Measurements from ENCODE around the gene ALPL. TPM values are rescaled to one million over a fixed set of nuclear protein-coding genes. Genes with fewer than 3 reads are reported as not detected.

The ALPL gene
- total RNA-seq, 2 experiments from 2014 or later: not detected

DNA sequence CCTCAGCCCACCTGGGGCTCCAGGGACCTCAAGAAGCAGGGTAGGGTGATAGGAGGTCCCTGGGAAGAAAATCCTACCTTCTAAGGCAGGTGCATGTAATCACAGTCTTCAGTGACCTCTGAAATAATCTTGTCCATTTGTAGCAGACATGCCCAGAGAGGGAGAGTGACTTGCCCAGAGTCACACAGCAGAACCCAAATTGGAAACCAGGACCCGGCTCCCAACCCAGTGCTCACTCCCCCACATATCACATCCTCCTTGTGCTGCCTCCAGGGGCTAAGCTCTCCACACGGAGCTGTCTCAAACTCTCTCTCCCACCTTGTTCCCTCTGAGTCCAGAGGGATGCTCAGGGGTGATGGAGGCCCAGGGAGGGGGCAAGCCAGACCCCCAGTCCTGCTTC is 87.4 kb downstream of the ALPL start:
- DNase-seq: no peak
- Mint-ChIP-seq H3K4me1 (no peaks in the 10 kb centered on the region), H3K9me3 (ENCODE audit: low read depth) (no peaks in the 10 kb centered on the region), H3K36me3 (ENCODE audit: low read depth) (no peaks in the 10 kb centered on the region), H3K27me3 (peaks cover 2% of the 10 kb centered on the region), H3K4me3 (no peak overlapping the region), H3K27ac (no peak overlapping the region)
- POLR2A ChIA-PET: interaction anchor here (0.6 kb wide), 1 partner anchor 78 kb away, joined by 3 read pairs; no protein-coding TSS in a partner anchor
- CTCF ChIA-PET: interaction anchor here (0.7 to 1.4 kb wide), 4 partner anchors 13 to 880 kb away, joined by 3 to 4 read pairs (median 4); no protein-coding TSS in a partner anchor
- intact Hi-C loops (cut with DNase I, micrococcal nuclease): no loop called here
- no peak for ATAC-seq

DNA sequence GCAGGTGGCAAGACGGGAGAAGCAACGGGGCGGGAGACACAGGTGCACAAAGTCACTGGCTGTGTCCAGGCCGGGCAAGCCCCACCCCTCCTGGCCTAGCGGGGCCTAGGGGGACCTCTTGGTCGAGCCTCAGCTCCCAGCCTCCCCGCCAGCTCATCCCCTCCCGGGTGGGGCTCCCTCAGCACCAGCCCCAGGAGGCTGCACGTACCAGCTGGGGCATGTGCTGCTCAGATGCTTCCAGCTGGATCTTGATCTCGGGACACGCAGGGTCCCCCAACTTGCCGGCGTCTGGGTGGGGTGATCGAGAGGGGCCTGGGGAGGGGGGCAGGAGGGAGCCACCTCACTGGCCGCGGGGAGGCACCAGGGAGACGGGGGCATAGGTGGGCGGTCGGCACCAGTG is 88.5 kb downstream of the ALPL start:
- Mint-ChIP-seq H3K4me1 (no peaks in the 10 kb centered on the region), H3K27ac (no peak overlapping the region), H3K9me3 (ENCODE audit: low read depth) (no peaks in the 10 kb centered on the region), H3K4me3 (no peak overlapping the region), H3K27me3 (peaks cover under 1% of the 10 kb centered on the region), H3K36me3 (ENCODE audit: low read depth) (no peaks in the 10 kb centered on the region)
- no peak for DNase-seq
- ChIA-PET POLR2A (no interaction called here), CTCF (no interaction called here)
- no peak for ATAC-seq
- intact Hi-C loops (cut with DNase I, micrococcal nuclease): no loop called here

DNA sequence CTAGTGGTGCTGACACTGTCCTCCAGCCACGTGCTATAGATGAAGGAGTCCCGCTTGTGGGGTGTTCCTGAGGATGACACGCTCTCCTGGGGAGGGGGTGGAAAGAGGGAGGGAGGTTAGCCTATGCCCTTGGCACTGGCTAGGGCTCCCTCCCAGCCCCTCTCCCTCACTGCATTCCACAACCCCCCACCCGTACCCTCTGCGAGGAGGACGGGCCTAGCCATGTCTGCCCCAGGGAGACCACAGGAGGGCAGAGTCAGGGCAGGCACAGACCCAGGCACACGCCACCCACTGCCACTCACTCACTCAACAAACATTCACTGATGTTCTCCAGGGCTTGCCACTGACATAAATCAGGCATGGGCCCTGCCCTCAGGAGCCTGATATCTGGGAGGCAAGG is 89.2 kb downstream of the ALPL start:
- Mint-ChIP-seq H3K27me3 (no peaks in the 10 kb centered on the region), H3K36me3 (ENCODE audit: low read depth) (no peaks in the 10 kb centered on the region), H3K4me1 (no peaks in the 10 kb centered on the region), H3K27ac (no peak overlapping the region), H3K9me3 (ENCODE audit: low read depth) (no peaks in the 10 kb centered on the region), H3K4me3 (no peak overlapping the region)
- DNase-seq: no peak
- intact Hi-C loops (cut with DNase I, micrococcal nuclease): no loop called here
- no peak for ATAC-seq
- ChIA-PET CTCF (interaction anchor here (1.0 kb wide), 1 partner anchor 374 kb away, joined by 3 read pairs; no protein-coding TSS in a partner anchor), POLR2A (no interaction called here)

DNA sequence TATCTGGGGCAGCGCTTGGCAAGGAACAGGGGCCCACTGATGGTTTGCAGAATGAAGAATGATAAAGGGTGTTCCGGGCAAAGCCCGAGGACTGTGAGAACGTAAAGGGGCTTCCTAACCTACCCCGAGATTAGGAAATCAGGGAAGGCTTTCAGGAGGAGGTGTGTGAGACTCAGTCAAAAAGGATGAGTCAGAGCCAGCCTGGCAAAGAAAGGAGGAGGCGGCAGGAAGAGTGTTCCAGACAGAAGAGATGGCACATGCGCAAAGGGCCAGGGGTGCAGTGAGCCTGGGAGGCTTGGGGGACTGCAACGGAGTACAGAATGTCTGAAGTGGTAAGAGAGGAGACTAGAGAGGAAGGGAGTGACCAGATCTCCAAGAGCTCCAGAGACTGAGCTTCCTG is 89.7 kb downstream of the ALPL start:
- no peak for ATAC-seq
- no peak for DNase-seq
- H3K9me3 Mint-ChIP-seq (ENCODE audit: low read depth): no peaks in the 10 kb centered on the region
- ChIA-PET CTCF (interaction anchor here (1.0 kb wide), 1 partner anchor 374 kb away, joined by 3 read pairs; no protein-coding TSS in a partner anchor), POLR2A (no interaction called here)
- no peaks in the 10 kb centered on the region for H3K36me3 Mint-ChIP-seq (ENCODE audit: low read depth)
- H3K4me3 Mint-ChIP-seq: no peak overlapping the region
- H3K4me1 Mint-ChIP-seq: no peaks in the 10 kb centered on the region
- no peak overlapping the region for H3K27ac Mint-ChIP-seq
- intact Hi-C loops (cut with DNase I, micrococcal nuclease): no loop called here
- no peaks in the 10 kb centered on the region for H3K27me3 Mint-ChIP-seq

DNA sequence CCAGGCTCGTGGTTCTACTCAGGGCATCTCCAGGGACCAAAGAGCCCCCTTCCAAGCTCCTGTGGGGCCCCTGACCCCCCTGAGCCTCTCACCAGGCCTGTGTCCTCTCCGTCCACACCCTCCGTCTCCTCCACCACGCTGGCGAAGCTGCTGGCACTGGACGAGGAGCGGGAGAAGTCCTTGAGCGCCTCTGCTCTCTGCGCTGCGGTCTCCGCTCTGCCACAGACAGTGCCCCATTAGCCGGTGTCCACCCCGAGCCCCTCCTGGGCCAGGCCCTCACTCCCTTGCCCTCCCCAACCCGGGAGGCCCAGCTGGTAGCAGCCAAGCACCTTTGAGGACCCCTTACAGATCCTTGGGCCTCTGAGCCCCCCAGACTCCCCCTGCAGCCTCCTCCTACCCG is 90.2 kb downstream of the ALPL start:
- Mint-ChIP-seq H3K27ac (no peak overlapping the region), H3K27me3 (no peaks in the 10 kb centered on the region), H3K9me3 (ENCODE audit: low read depth) (no peaks in the 10 kb centered on the region), H3K4me3 (no peak overlapping the region), H3K36me3 (ENCODE audit: low read depth) (no peaks in the 10 kb centered on the region), H3K4me1 (no peaks in the 10 kb centered on the region)
- ChIA-PET CTCF (interaction anchor here (1.0 kb wide), 1 partner anchor 375 kb away, joined by 3 read pairs; no protein-coding TSS in a partner anchor), POLR2A (no interaction called here)
- DNase-seq (no peak), ATAC-seq (no peak)
- intact Hi-C loops (cut with DNase I, micrococcal nuclease): no loop called here

DNA sequence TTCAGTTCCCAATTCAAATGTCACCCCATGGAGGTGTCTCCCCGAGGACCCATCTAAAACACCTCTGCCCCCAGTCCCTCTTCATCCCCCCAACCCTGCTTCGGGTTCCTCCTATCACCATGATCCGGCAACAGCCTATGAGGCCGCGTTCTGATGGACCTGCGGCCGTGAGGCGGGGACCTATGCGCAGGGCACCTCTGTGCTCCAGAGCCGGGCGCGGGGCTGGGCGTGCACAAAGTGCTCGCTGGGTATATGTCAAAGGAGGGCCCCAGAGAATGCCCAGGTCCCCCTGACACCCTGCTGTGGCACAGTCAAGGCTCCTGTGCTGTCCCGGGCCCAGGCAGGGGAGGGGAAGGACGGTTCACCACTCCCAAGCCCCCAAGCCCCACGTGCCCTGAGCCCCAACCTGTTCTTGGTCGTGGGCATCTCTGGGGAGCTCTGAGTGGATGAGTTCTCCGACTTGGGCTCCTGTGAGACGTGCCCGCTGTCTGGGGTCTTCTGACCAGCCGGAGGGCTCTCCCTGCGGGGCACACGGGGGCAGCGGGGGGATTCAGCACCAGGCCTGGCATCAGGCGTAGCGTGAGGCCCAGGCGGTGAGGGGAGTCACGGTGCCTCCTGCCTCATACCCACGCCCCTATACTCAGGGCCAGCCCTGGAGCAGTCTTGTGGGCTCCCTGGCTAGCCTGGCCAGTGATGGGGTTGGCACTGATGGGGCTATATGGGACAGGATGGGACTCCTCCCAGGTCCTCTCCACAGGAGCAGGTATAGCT is 92.2 kb downstream of the ALPL start:
- H3K27ac Mint-ChIP-seq: no peak overlapping the region
- no peaks in the 10 kb centered on the region for H3K4me1 Mint-ChIP-seq
- intact Hi-C loops (cut with DNase I, micrococcal nuclease): no loop called here
- DNase-seq (no peak), ATAC-seq (no peak)
- no peaks in the 10 kb centered on the region for H3K9me3 Mint-ChIP-seq (ENCODE audit: low read depth)
- no peaks in the 10 kb centered on the region for H3K36me3 Mint-ChIP-seq (ENCODE audit: low read depth)
- CTCF ChIA-PET: no interaction called here
- H3K27me3 Mint-ChIP-seq: no peaks in the 10 kb centered on the region
- POLR2A ChIA-PET: no interaction called here
- no peak overlapping the region for H3K4me3 Mint-ChIP-seq

DNA sequence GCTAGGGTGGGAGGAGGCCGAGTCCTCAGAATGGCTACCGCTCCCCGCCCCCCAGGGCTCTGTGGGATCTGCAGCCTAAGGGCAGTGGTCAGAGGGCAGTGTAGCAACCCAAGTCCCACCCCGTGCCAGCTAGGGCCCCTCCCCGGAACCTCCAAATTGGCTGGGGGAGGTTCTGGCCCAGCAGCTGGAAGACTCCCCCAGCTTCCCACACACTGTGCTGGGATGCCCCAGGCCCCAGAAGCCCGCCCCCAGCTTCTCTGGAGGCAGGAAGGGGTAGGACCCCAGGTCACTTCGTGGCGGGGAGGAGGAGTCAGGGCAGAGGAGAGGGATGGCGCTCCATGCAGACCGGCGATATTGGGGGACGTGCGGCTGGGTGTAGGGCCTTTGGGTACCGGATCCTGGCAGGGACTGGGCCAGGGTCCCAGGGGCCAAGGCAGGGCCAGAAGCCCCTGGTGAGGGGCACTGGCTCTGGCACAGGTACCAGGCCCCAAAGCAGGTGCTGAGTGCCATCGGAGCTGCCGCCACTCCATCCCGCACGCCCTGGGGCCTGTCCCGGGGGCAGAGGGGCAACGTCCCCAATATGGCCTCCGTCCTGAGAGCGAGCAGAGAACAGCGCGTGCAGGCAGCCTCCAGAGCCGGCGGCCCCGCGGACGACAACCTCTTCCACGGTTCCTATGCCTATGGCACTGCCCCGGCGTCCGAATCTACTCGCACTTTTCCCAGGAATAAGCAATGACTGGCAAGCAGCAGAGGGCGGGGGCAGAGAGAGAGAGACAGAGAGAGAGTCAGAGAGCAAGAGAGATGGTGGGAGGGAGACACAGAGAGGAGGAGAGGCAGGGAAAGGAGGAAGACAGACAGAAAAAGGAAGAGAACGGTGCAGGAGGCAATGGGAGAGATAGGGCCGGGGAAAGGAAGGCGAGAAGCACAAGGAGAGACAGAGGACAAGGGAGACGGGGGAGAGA is 94.2 kb downstream of the ALPL start:
- Mint-ChIP-seq H3K27ac (no peak overlapping the region), H3K27me3 (peaks cover 7% of the 10 kb centered on the region), H3K9me3 (ENCODE audit: low read depth) (no peaks in the 10 kb centered on the region), H3K4me3 (no peak overlapping the region), H3K4me1 (peaks cover 8% of the 10 kb centered on the region), H3K36me3 (ENCODE audit: low read depth) (no peaks in the 10 kb centered on the region)
- DNase-seq: no peak
- ATAC-seq: no peak
- ChIA-PET CTCF (interaction anchor here (0.6 kb wide), 1 partner anchor 12 kb away, joined by 3 read pairs; no protein-coding TSS in a partner anchor), POLR2A (no interaction called here)
- intact Hi-C loops (cut with DNase I, micrococcal nuclease): no loop called here

DNA sequence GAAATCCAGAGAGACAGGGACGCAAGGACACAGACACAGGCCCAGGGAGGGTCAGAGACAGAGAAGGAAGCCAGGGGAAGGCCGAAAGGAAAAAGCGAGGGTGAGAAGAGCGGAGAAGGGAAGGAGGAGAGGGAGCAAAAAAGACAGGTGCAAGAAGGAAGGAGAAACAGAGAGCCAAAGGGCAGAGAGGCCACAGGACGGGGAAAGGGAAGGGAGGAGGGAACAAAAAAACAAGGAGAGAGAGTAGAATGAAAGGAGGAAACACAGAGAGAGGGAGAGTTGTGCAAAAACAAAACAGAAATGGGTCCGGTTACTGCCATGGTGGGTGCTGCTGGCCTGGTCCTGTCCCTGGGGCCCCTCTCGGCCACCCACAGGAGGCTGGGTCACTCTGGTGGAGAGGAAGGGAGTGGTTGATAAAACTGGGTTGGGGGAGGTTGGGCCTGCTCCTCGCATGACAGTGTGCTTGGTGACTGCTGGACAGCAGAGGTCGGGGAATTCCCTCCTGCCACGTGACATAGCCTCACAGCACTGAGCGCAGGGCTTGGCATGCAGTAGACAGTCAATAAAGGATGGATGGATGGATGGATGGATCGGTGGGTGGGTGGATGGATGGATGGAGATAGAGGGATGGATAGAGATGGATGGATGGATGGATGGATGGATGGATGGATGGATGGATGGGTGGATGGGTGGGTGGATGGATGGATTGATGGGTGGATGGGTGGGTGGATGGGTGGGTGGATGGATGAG is 95.2 kb downstream of the ALPL start:
- no peak for ATAC-seq
- H3K27ac Mint-ChIP-seq: no peak overlapping the region
- CTCF ChIA-PET: no interaction called here
- intact Hi-C loops (cut with DNase I, micrococcal nuclease): no loop called here
- no peaks in the 10 kb centered on the region for H3K9me3 Mint-ChIP-seq (ENCODE audit: low read depth)
- no peaks in the 10 kb centered on the region for H3K36me3 Mint-ChIP-seq (ENCODE audit: low read depth)
- no peak overlapping the region for H3K4me3 Mint-ChIP-seq
- POLR2A ChIA-PET: no interaction called here
- H3K4me1 Mint-ChIP-seq: peaks cover 8% of the 10 kb centered on the region
- peaks cover 9% of the 10 kb centered on the region for H3K27me3 Mint-ChIP-seq
- no peak for DNase-seq

DNA sequence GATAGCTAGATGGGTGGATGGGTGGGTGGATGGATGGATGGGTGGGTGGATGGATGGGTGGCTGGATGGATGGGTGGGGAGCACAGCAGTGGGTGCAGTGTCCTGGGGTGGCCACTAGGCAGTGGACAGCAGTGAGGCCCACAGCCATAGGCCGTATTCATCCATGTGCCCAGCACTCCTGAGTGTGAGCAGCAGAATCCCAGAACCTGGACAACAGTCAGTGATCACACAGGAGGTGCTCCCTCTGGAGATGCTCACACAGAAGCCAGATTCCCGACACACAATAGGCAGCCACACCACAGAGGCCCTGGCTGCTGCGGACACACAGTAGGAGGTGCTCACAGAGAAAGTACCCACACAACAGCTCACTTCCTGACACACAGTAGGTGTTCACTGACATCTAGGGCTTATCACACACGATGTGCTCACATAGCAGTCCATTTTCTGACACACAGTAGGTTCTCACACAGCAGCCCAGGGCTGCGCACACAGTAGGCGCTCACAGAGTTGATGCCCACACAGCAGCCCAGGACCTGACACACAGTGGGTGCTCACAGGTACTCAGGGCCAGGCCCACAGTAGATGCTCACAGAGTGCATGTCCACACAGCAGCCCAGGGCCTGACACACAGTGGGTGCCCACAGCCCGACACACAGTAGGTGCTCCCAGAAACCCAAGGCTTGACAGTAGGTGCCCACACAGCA is 95.9 kb downstream of the ALPL start:
- Mint-ChIP-seq H3K4me1 (peaks cover 8% of the 10 kb centered on the region), H3K4me3 (no peak overlapping the region), H3K36me3 (ENCODE audit: low read depth) (no peaks in the 10 kb centered on the region), H3K9me3 (ENCODE audit: low read depth) (no peaks in the 10 kb centered on the region), H3K27me3 (peaks cover 9% of the 10 kb centered on the region), H3K27ac (no peak overlapping the region)
- POLR2A ChIA-PET: no interaction called here
- intact Hi-C loops (cut with DNase I, micrococcal nuclease): no loop called here
- CTCF ChIA-PET: no interaction called here
- DNase-seq (no peak), ATAC-seq (no peak)

DNA sequence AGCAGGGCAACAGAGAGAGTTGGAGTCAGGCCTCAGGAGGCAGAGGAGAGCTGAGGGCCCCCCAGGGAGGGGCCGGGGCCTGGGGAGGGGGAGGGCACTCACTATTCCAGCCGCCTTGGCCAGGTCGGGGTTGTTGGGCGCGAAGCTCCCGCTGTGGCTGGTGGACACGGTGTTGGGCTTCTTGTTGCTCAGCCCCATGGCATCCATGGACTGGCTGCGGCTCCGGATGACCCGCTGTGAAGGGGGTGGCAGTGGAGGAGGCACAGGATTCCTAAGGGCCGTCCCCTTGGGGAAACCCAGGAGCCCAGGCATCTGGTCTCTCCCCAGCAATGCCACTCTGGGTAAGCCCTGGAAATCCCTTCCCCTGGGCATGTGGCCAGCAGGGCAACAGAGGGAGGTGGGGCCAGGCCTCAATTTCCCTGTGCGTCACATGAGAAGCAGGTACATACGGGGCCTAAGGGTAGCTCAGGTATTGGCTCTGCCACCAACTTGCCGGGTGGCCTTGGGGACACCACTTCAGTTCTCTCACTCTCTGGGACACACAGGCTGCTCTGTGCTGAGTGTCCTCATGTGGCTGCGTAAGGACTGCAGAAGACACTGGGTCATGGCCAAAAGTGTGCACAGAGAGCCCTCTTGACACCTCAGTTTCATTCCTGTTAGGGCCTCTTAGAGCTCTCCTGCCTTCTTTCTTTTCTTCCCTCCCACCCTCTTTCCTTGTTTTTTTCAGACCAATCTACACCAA is 96.9 kb downstream of the ALPL start:
- Mint-ChIP-seq H3K36me3 (ENCODE audit: low read depth) (no peaks in the 10 kb centered on the region), H3K4me3 (no peak overlapping the region), H3K27me3 (peaks cover 9% of the 10 kb centered on the region), H3K9me3 (ENCODE audit: low read depth) (no peaks in the 10 kb centered on the region), H3K4me1 (peaks cover 8% of the 10 kb centered on the region), H3K27ac (no peak overlapping the region)
- no peak for ATAC-seq
- intact Hi-C loops (cut with DNase I, micrococcal nuclease): no loop called here
- POLR2A ChIA-PET: no interaction called here
- DNase-seq: no peak
- CTCF ChIA-PET: no interaction called here
